Measurements from ENCODE around the gene ERVMER34-1.

Gene ERVMER34-1

GRCh38 chr4:52721968-52722815, 29.0 kb downstream of the ERVMER34-1 start:
- DNase-seq (ENCODE audit: low read depth, low spot score), result peak; percentile 83

- DNase-seq (ENCODE audit: low read depth, low spot score), result no peak
These were observed 33.1 kb downstream of the ERVMER34-1 start for GRCh38 chr4:52718123-52718522.

GRCh38 chr4:52716364-52717151, 34.7 kb downstream of the ERVMER34-1 start:
- no peak for DNase-seq (ENCODE audit: low read depth, low spot score)

DNA sequence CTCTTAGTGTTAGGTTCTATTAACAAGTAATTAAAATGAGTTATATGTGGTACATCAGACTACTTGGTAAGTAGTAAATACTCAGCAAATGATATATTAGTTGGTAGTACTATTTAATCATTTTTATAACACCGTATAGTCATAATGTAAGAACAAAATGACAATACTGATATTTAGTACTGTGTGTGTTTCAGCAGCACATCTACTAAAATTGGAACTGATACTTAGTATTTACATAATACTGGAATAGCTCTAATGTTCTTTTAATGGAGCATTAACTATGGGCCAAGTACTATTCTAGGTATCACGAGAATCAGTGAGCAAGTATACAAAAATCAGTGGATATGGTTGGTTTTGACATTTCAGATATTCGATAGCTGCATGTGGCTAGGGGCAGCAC, 35.3 kb downstream of the ERVMER34-1 start:
- no peak for DNase-seq (ENCODE audit: low read depth, low spot score)

- no peak for DNase-seq (ENCODE audit: low read depth, low spot score)
These were observed 35.8 kb downstream of the ERVMER34-1 start for GRCh38 chr4:52715255-52715897.

GRCh38 chr4:52714597-52715254, 36.5 kb downstream of the ERVMER34-1 start:
- no peak for DNase-seq (ENCODE audit: low read depth, low spot score)

- no peak for DNase-seq (ENCODE audit: low read depth, low spot score)
These were observed 37.7 kb downstream of the ERVMER34-1 start for GRCh38 chr4:52713456-52713937.

DNA sequence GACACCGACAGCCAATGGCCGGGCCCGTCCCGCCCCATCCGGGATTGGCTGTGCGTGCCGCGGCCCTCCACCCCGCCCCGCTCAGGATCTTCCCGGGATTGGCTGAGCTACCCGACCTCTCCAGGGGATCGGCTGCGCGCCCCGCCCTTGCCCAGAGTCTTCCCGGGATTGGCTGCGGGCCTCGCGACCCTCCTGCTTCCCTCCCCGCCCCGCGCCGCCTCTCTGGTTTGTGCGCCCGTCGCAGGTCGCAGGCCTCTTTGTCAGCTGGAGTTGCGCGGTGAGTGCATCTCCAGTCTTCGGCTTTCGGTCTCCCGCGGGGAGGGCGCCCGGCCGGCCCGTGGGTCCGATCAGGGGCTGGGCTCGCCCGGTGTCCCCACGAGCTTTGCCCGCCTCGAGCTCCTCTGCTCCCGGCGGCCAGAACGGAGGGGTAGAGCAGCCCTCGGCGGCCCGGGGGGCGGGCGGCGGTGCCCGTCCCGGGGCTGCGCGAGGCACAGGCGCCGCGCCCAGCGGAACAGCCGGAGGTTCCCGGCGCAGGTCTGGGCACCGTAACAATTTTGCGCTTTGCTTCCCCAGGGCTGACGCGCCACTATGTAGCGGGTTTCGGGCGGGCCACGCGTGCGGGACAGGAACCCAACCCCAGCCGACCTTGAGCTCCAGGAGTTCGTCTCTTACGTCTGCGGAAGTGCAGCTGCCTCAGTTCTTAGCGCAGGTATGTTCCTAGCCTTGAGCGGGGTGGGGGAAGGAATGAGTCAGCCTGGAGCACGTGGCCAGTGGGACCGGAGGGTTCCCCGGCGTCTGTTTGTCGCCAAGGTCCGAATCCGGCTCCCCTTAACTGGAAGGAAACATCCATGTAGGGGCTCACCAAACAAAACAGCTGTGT, 38.7 kb downstream of the ERVMER34-1 start:
- DNase-seq (ENCODE audit: low read depth, low spot score), result peak; percentile 97

- DNase-seq (ENCODE audit: low read depth, low spot score), result no peak
These were observed 39.4 kb downstream of the ERVMER34-1 start for GRCh38 chr4:52711834-52712250.

GRCh38 chr4:52711272-52711671, 40.0 kb downstream of the ERVMER34-1 start:
- no peak for DNase-seq (ENCODE audit: low read depth, low spot score)

DNA sequence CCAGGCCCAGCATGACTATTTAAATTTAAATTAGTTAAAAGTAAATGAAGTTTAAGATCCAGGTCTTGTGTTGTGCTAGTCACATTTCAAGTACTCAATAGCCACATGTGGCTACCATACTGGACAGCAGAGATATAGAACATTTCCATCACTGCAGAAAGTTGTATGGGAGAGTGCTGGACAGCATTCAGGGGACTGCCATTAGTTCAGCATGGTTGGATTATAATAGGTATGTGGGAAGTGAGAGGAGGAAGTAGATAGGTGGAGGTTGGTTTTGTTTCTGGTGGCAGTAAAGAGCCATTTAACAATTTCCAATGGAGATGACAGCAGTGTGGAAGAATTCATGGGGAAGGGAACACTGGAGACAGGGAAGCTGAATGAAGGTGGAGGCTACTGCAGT, 42.1 kb downstream of the ERVMER34-1 start:
- DNase-seq (ENCODE audit: low read depth, low spot score), result no peak

GRCh38 chr4:52704661-52705060, 46.6 kb downstream of the ERVMER34-1 start:
- DNase-seq (ENCODE audit: low read depth, low spot score), result no peak

- no peak for DNase-seq (ENCODE audit: low read depth, low spot score)
These were observed 47.1 kb downstream of the ERVMER34-1 start for GRCh38 chr4:52704133-52704532.

DNA sequence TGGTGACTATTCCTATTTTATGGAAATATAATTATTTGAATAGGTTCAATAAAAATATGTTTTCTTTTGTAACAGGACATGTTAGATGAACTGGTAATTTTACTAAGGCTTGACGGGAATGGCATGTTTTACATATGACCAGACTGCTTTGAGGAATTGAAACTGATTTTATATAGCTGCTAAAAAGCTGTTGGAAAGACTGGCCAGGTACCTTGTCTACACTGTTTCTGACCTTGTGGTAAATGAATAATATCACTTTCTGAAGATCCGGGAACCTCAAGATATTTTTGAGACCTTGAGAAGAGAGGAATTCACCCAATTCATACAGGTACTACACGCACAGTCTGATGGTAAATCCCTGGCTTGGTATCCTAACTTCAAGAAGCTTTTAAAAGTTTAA, 50.0 kb downstream of the ERVMER34-1 start:
- DNase-seq (ENCODE audit: low read depth, low spot score), result no peak

- no peak for DNase-seq (ENCODE audit: low read depth, low spot score)
These were observed 56.3 kb downstream of the ERVMER34-1 start for GRCh38 chr4:52694936-52695335.

- DNase-seq (ENCODE audit: low read depth, low spot score), result no peak
These were observed 57.7 kb downstream of the ERVMER34-1 start for GRCh38 chr4:52693492-52693891.
